DOHH2 (cell line): ENCODE data around the gene SCN2B.

Experiments used
- H3F3A ChIP-seq: fragments of 200-600 bp; sonication (generic), shearing (Covaris generic); 2 replicates; pipeline ENCODE4 v1.6.0; 2016; ENCODE audit warnings: antibody characterized with exemption, mild to moderate bottlenecking; ENCODE audit not compliant: control insufficient read depth, insufficient read depth
- H3K27ac ChIP-seq: fragments of 200-600 bp; sonication (generic); 2 replicates; pipeline ENCODE4 v1.5.1; 2014; ENCODE audit warnings: low read depth, mild to moderate bottlenecking, low read length, moderate library complexity
- H3K27me3 ChIP-seq: fragments of 200-600 bp; sonication (generic); 2 replicates; pipeline ENCODE4 v1.6.1; 2014; ENCODE audit warnings: mild to moderate bottlenecking, low read length, mixed read lengths; ENCODE audit not compliant: control insufficient read depth
- H3K36me3 ChIP-seq: fragments of 200-600 bp; sonication (generic); 2 replicates; pipeline ENCODE4 v1.6.1; 2014; ENCODE audit warnings: mild to moderate bottlenecking, low read length, moderate library complexity, mixed read lengths; ENCODE audit not compliant: control insufficient read depth
- H3K4me1 ChIP-seq: fragments of 200-600 bp; sonication (generic); 2 replicates; pipeline ENCODE4 v1.6.1; 2014; ENCODE audit warnings: mild to moderate bottlenecking, low read length, mixed read lengths; ENCODE audit not compliant: control insufficient read depth
- H3K4me2 ChIP-seq: fragments of 200-600 bp; sonication (generic); 2 replicates; pipeline ENCODE4 v1.6.0; 2014; ENCODE audit warnings: mild to moderate bottlenecking, low read length, moderate library complexity
- H3K4me3 ChIP-seq: fragments of 200-600 bp; sonication (generic); 2 replicates; pipeline ENCODE4 v1.5.1; 2014; ENCODE audit warnings: mild to moderate bottlenecking, low read length, mixed read lengths
- H3K79me2 ChIP-seq: fragments of 200-600 bp; sonication (generic); 2 replicates; pipeline ENCODE4 v1.6.1; 2014; ENCODE audit warnings: mild to moderate bottlenecking, low read length, mixed read lengths; ENCODE audit not compliant: control insufficient read depth
- H3K9me2 ChIP-seq: fragments of 200-600 bp; sonication (generic); replicated peaks from 2 replicates; pipeline ENCODE4 v1.6.1; 2014; ENCODE audit warnings: mild to moderate bottlenecking, low read length, mixed read lengths; ENCODE audit not compliant: control insufficient read depth
- H3K9me3 ChIP-seq: fragments of 200-600 bp; sonication (generic); 2 replicates; pipeline ENCODE4 v1.6.1; 2014; ENCODE audit warnings: antibody characterized with exemption, low read length, mixed read lengths; ENCODE audit not compliant: control insufficient read depth, insufficient read depth
- H4K20me1 ChIP-seq: fragments of 200-600 bp; sonication (generic); 2 replicates; pipeline ENCODE4 v1.6.0; 2014; ENCODE audit warnings: low read depth, mild to moderate bottlenecking, antibody characterized with exemption, low read length, moderate library complexity; ENCODE audit not compliant: control insufficient read depth, insufficient read depth
- EZH2phosphoT487 ChIP-seq: fragments of 200-600 bp; sonication (generic); IDR thresholded peaks from 2 replicates; pipeline ENCODE4 v1.6.1; 2017; ENCODE audit warnings: borderline replicate concordance, mild to moderate bottlenecking, antibody characterized with exemption, low read length, moderate library complexity, mixed read lengths
- TF ChIP-seq, protein P1 (sequence below): fragments of 200-600 bp; sonication (generic); IDR thresholded peaks from one replicate; pipeline ENCODE4 v1.5.1; 2014; ENCODE audit warnings: antibody characterized with exemption, mild to moderate bottlenecking, low read depth, low read length; ENCODE audit not compliant: poor library complexity, severe bottlenecking

The SCN2B gene

DNA sequence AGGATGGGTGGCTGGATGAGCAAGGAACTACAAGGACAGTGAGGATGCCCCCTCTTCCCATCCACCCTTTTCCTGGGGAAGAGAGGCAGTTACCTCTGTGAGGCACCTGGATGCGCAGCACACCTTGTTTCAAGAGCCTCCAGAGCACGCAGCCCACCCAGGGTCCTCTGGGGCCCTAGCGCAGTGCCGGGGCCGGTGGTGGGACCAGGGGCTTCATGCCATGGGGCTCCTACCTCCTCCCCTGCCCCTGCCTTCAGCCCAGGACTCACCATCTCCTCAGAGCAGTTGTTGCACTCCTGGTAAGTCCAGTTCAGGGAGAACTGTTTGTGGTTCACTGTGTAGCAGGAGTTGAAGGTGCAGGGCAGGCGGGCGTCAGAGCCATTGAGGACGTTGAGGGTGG lies 8.1 kb downstream of the SCN2B start:
- no peak overlapping the region for H3K4me3 ChIP-seq
- H3K9me3 ChIP-seq, result no peaks in the 10 kb centered on the region
- TF ChIP-seq, protein P1, sequence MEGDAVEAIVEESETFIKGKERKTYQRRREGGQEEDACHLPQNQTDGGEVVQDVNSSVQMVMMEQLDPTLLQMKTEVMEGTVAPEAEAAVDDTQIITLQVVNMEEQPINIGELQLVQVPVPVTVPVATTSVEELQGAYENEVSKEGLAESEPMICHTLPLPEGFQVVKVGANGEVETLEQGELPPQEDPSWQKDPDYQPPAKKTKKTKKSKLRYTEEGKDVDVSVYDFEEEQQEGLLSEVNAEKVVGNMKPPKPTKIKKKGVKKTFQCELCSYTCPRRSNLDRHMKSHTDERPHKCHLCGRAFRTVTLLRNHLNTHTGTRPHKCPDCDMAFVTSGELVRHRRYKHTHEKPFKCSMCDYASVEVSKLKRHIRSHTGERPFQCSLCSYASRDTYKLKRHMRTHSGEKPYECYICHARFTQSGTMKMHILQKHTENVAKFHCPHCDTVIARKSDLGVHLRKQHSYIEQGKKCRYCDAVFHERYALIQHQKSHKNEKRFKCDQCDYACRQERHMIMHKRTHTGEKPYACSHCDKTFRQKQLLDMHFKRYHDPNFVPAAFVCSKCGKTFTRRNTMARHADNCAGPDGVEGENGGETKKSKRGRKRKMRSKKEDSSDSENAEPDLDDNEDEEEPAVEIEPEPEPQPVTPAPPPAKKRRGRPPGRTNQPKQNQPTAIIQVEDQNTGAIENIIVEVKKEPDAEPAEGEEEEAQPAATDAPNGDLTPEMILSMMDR, result no peak
- TF ChIP-seq EZH2phosphoT487, result no peak
- H3K36me3 ChIP-seq, result no peaks in the 10 kb centered on the region
- no peak overlapping the region for H3K4me2 ChIP-seq
- no peaks in the 10 kb centered on the region for H3F3A ChIP-seq
- no peaks in the 10 kb centered on the region for H4K20me1 ChIP-seq
- H3K27me3 ChIP-seq, result peaks cover 15% of the 10 kb centered on the region; the same call in 1 of the 2 replicates
- no peaks in the 10 kb centered on the region for H3K9me2 ChIP-seq
- H3K4me1 ChIP-seq, result 0 out of 2 replicates have a peak, but pooled peaks cover 2% of the 10 kb centered on the region
- H3K79me2 ChIP-seq, result no peaks in the 10 kb centered on the region
- H3K27ac ChIP-seq, result no peak overlapping the region

DNA sequence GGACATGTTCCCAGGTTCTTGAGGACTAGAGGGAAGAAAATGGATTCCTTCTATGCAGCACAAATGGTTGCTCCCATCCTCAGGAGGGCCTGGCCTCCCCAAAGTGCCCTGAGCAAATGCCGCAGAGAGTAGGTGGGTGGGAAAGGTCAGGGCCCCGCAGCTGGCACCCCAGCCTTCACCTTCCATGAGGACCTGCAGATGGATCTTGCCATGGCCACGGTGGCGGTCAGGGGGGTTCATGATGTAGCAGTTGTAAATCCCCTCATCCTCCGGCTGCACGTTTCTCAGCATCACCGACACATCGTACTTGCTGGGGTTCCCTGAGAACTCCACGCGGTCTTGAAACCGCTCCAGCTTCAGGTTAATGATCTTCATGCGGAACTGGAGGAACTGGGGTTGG lies 8.5 kb downstream of the SCN2B start:
- no peak overlapping the region for H3K4me3 ChIP-seq
- 0 out of 2 replicates have a peak, but pooled peaks cover 2% of the 10 kb centered on the region for H3K4me1 ChIP-seq
- no peak for TF ChIP-seq EZH2phosphoT487
- TF ChIP-seq, protein P1, result no peak
- peaks cover 18% of the 10 kb centered on the region; the same call in 1 of the 2 replicates for H3K27me3 ChIP-seq
- no peaks in the 10 kb centered on the region for H4K20me1 ChIP-seq
- no peaks in the 10 kb centered on the region for H3K9me2 ChIP-seq
- H3K27ac ChIP-seq, result no peak overlapping the region
- H3F3A ChIP-seq, result no peaks in the 10 kb centered on the region
- H3K4me2 ChIP-seq, result no peak overlapping the region
- no peaks in the 10 kb centered on the region for H3K36me3 ChIP-seq
- no peaks in the 10 kb centered on the region for H3K9me3 ChIP-seq
- no peaks in the 10 kb centered on the region for H3K79me2 ChIP-seq

DNA sequence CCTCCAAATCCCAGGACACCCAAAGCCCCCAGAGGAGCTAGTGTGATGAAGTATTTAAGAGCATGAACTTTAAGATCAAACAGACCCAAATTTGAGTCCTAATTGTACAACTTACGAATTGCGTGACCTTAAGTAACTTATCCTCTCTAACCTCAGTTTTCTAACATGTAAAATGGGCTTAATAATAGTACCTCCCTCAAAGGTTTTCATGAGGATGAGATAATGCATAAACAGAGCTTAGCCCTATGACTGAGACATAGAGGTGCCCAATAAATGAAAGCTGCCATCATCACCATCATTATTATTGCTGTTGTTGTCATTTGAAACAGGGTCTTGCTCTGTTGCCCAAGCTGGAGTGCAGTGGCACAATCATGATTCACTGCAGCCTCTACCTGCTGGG lies 9.2 kb downstream of the SCN2B start:
- H3K27me3 ChIP-seq, result peaks cover 24% of the 10 kb centered on the region; the same call in 1 of the 2 replicates
- no peak overlapping the region for H3K4me3 ChIP-seq
- no peaks in the 10 kb centered on the region for H3K36me3 ChIP-seq
- 0 out of 2 replicates have a peak, but pooled peaks cover 2% of the 10 kb centered on the region for H3K4me1 ChIP-seq
- no peak overlapping the region for H3K27ac ChIP-seq
- H3K9me3 ChIP-seq, result no peaks in the 10 kb centered on the region
- H3K4me2 ChIP-seq, result no peak overlapping the region
- H3F3A ChIP-seq, result no peaks in the 10 kb centered on the region
- no peak for TF ChIP-seq EZH2phosphoT487
- TF ChIP-seq, protein P1, result no peak
- H4K20me1 ChIP-seq, result no peaks in the 10 kb centered on the region
- H3K79me2 ChIP-seq, result no peaks in the 10 kb centered on the region
- no peaks in the 10 kb centered on the region for H3K9me2 ChIP-seq

DNA sequence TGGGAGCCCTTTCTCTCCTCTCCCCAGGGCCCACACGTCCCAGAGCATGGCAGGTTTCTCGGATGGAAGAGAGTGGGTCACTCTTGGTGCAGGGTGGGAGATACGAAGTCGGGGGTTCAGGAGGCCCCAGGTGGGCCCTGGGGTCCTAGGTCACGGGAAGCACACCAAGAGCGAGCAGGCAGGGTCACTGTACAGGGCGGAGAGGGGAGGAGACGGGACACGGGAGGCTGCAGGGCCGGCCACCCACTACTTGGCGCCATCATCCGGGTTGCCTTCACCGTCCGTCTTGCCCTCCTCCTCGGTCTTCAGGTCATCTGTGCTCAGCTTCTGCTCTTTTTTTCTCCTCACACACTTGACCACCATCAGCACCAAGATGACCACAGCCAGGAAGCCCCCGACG lies 9.8 kb downstream of the SCN2B start:
- no peaks in the 10 kb centered on the region for H3K9me3 ChIP-seq
- H3K36me3 ChIP-seq, result no peaks in the 10 kb centered on the region
- peaks cover 30% of the 10 kb centered on the region for H3K27me3 ChIP-seq
- H3K79me2 ChIP-seq, result no peaks in the 10 kb centered on the region
- H3K4me2 ChIP-seq, result no peak overlapping the region
- no peaks in the 10 kb centered on the region for H3K9me2 ChIP-seq
- H3K4me3 ChIP-seq, result no peak overlapping the region
- H3K27ac ChIP-seq, result no peak overlapping the region
- TF ChIP-seq, protein P1, result no peak
- 0 out of 2 replicates have a peak, but pooled peaks cover 2% of the 10 kb centered on the region for H3K4me1 ChIP-seq
- H4K20me1 ChIP-seq, result no peaks in the 10 kb centered on the region
- no peaks in the 10 kb centered on the region for H3F3A ChIP-seq
